Esophagus squamous epithelium (tissue), 4 donors: ENCODE measurements around the gene CGB2.

Experiments
- CTCF ChIP-seq, 6 experiments: fragments of 450-650 bp in 4 of 6; fragments of 200-600 bp in 2 of 6; sonication (generic) in 2 of 6; IDR thresholded peaks; one replicate each; pipeline ENCODE4 v1.5.1; 2016 to 2019; ENCODE audit warnings: antibody characterized with exemption in 6 of 6, mild to moderate bottlenecking in 4 of 6, moderate library complexity in 4 of 6
- POLR2A ChIP-seq, 4 donors: fragments of 450-650 bp; IDR thresholded peaks; one replicate each; pipeline ENCODE4 v1.6.1; 2017; ENCODE audit warnings: antibody characterized with exemption in 4 of 4, mild to moderate bottlenecking in 4 of 4, moderate library complexity in 3 of 4

GRCh38 chr19:49061000-49061399 lies 29.3 kb downstream of the CGB2 start:
- no peak for TF ChIP-seq CTCF (IDR thresholded peaks at IDR 0.05)
- no peak for TF ChIP-seq POLR2A (IDR thresholded peaks at IDR 0.05)
